C4-2B (cell line): ENCODE data around the gene PRRT1.

Experiments
- ZFX ChIP-seq: fragments of 450-650 bp; IDR thresholded peaks from 2 replicates; pipeline ENCODE4 v1.6.1; 2017
- TF ChIP-seq, protein P1 (sequence below): fragments of 450-650 bp; conservative IDR thresholded peaks from 2 replicates; pipeline ENCODE4 v1.5.1; 2017; ENCODE audit warnings: mild to moderate bottlenecking

DNA sequence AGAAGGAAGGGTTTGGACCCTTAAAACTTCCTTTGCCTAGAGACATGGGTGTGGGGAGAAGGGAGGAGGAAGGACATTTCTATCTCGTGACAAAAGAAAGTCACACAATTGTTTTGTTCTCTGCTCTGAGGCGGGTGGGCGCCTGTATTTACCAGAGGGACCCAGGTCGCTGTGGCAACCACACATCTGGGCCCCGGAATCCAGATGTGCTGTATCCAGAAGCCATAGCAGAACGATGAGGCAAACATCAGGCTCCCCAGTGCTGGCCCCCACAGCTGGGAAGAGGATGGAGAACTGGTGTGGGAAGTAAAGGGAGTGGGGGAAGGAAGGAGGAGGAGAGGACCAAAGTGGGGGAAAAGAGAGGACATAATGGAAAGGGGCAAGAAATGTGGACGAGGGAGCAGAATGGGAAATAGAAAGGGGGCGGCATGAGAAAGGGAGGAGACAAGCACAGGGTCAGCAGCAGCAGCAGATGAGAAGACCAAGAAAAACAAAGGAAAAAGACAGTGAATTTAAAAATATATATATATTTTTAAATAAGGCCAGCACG, 39.2 kb downstream of the PRRT1 start:
- TF ChIP-seq, protein P1, sequence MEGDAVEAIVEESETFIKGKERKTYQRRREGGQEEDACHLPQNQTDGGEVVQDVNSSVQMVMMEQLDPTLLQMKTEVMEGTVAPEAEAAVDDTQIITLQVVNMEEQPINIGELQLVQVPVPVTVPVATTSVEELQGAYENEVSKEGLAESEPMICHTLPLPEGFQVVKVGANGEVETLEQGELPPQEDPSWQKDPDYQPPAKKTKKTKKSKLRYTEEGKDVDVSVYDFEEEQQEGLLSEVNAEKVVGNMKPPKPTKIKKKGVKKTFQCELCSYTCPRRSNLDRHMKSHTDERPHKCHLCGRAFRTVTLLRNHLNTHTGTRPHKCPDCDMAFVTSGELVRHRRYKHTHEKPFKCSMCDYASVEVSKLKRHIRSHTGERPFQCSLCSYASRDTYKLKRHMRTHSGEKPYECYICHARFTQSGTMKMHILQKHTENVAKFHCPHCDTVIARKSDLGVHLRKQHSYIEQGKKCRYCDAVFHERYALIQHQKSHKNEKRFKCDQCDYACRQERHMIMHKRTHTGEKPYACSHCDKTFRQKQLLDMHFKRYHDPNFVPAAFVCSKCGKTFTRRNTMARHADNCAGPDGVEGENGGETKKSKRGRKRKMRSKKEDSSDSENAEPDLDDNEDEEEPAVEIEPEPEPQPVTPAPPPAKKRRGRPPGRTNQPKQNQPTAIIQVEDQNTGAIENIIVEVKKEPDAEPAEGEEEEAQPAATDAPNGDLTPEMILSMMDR: no peak
- no peak for TF ChIP-seq ZFX
